Measurements from ENCODE around the gene A1BG. TPM values are rescaled to one million over a fixed set of nuclear protein-coding genes. Genes with fewer than 3 reads are reported as not detected.

Gene A1BG
- total RNA-seq, 2 experiments from 2014 or later: 26.9 to 47.2 TPM

- peak; percentile 99 for DNase-seq (ENCODE audit: low spot score)
- Histone ChIP-seq H3K4me2 (ENCODE audit: low read length) (peak overlapping the region; percentile 79), H3K9me2 (ENCODE audit: insufficient read depth, low read length) (no peaks in the 10 kb centered on the region), H3K36me3 (ENCODE audit: insufficient read depth, low read length) (peaks cover 9% of the 10 kb centered on the region), H3K9me3 (ENCODE audit: low read length) (no peaks in the 10 kb centered on the region), H3K27ac (ENCODE audit: low read depth, low read length, poor library complexity, severe bottlenecking) (peak overlapping the region; percentile 31), H4K20me1 (ENCODE audit: insufficient read depth, low read length) (no peaks in the 10 kb centered on the region), H3K79me2 (ENCODE audit: insufficient read depth, low read depth, low read length) (no peaks in the 10 kb centered on the region), H3K4me3 (ENCODE audit: low read depth, low read length, poor library complexity, severe bottlenecking) (peak overlapping the region; percentile 74), H2AFZ (ENCODE audit: low read length) (peak overlapping the region; percentile 33; the same call in 1 of the 2 replicates), H3K4me1 (ENCODE audit: insufficient read depth, low read length, poor library complexity, severe bottlenecking) (peaks cover 12% of the 10 kb centered on the region)
- TF ChIP-seq CTCF (conservative IDR thresholded peaks at IDR 0.05; ENCODE audit: low read length) (peak; percentile 33; the same call in 1 of the 2 replicates), EZH2phosphoT487 (IDR thresholded peaks at IDR 0.05; ENCODE audit: borderline replicate concordance, low read depth, low read length) (no peak)
- BruUV-seq (replicated peaks): no TSS peak
- POLR2A ChIA-PET: no interaction called here
- intact Hi-C loops (cut with micrococcal nuclease; ENCODE audit: unreplicated experiment): no loop called here
- CTCF ChIA-PET (ENCODE audit: unreplicated experiment): no interaction called here
These were observed 47.9 kb upstream of the A1BG start for GRCh38 chr19:58400916-58401839.

GRCh38 chr19:58400316-58400915 is 47.1 kb upstream of the A1BG start:
- peaks cover 12% of the 10 kb centered on the region for H3K4me1 ChIP-seq (ENCODE audit: insufficient read depth, low read length, poor library complexity, severe bottlenecking)
- intact Hi-C loops (cut with micrococcal nuclease; ENCODE audit: unreplicated experiment): no loop called here
- peak overlapping the region; percentile 33 for H3K4me3 ChIP-seq (ENCODE audit: low read depth, low read length, poor library complexity, severe bottlenecking)
- no peaks in the 10 kb centered on the region for H3K9me2 ChIP-seq (ENCODE audit: insufficient read depth, low read length)
- ChIA-PET POLR2A (no interaction called here), CTCF (ENCODE audit: unreplicated experiment) (no interaction called here)
- peaks cover 17% of the 10 kb centered on the region for H3K36me3 ChIP-seq (ENCODE audit: insufficient read depth, low read length)
- H2AFZ ChIP-seq (ENCODE audit: low read length): no peak overlapping the region
- no TSS peak for BruUV-seq (replicated peaks)
- TF ChIP-seq EZH2phosphoT487 (IDR thresholded peaks at IDR 0.05; ENCODE audit: borderline replicate concordance, low read depth, low read length): no peak
- no peak for TF ChIP-seq CTCF (conservative IDR thresholded peaks at IDR 0.05; ENCODE audit: low read length)
- no peaks in the 10 kb centered on the region for H3K9me3 ChIP-seq (ENCODE audit: low read length)
- DNase-seq (ENCODE audit: low spot score): no peak
- H3K4me2 ChIP-seq (ENCODE audit: low read length): peak overlapping the region; percentile 53
- H3K79me2 ChIP-seq (ENCODE audit: insufficient read depth, low read depth, low read length): no peaks in the 10 kb centered on the region
- H4K20me1 ChIP-seq (ENCODE audit: insufficient read depth, low read length): no peaks in the 10 kb centered on the region
- H3K27ac ChIP-seq (ENCODE audit: low read depth, low read length, poor library complexity, severe bottlenecking): no peak overlapping the region

GRCh38 chr19:58399903-58400302 is 46.6 kb upstream of the A1BG start:
- peaks cover under 1% of the 10 kb centered on the region; the same call in 1 of the 2 replicates for H4K20me1 ChIP-seq (ENCODE audit: insufficient read depth, low read length)
- CTCF ChIA-PET (ENCODE audit: unreplicated experiment): no interaction called here
- no peak overlapping the region for H2AFZ ChIP-seq (ENCODE audit: low read length)

More at GRCh38 chr19:58399903-58400302, 46.6 kb upstream of the A1BG start:
- peaks cover 22% of the 10 kb centered on the region for H3K36me3 ChIP-seq (ENCODE audit: insufficient read depth, low read length)
- no peak overlapping the region for H3K4me3 ChIP-seq (ENCODE audit: low read depth, low read length, poor library complexity, severe bottlenecking)
- H3K9me2 ChIP-seq (ENCODE audit: insufficient read depth, low read length): no peaks in the 10 kb centered on the region
- TF ChIP-seq EZH2phosphoT487 (IDR thresholded peaks at IDR 0.05; ENCODE audit: borderline replicate concordance, low read depth, low read length) (no peak), CTCF (conservative IDR thresholded peaks at IDR 0.05; ENCODE audit: low read length) (no peak)
- POLR2A ChIA-PET: no interaction called here
- no TSS peak for BruUV-seq (replicated peaks)
- no peak overlapping the region for H3K27ac ChIP-seq (ENCODE audit: low read depth, low read length, poor library complexity, severe bottlenecking)
- H3K4me2 ChIP-seq (ENCODE audit: low read length): no peak overlapping the region
- DNase-seq (ENCODE audit: low spot score): no peak
- intact Hi-C loops (cut with micrococcal nuclease; ENCODE audit: unreplicated experiment): no loop called here
- peaks cover 12% of the 10 kb centered on the region for H3K4me1 ChIP-seq (ENCODE audit: insufficient read depth, low read length, poor library complexity, severe bottlenecking)
- H3K9me3 ChIP-seq (ENCODE audit: low read length): no peaks in the 10 kb centered on the region
- no peaks in the 10 kb centered on the region for H3K79me2 ChIP-seq (ENCODE audit: insufficient read depth, low read depth, low read length)

Measured in OCI-LY7 (cell line).